ENCODE results near the gene NEU1. TPM values are rescaled to one million over a fixed set of nuclear protein-coding genes. Genes with fewer than 3 reads are reported as not detected.
"Not testable (repeated sequence)": the region's sequence is repeated elsewhere in the genome, so short reads cannot be mapped to it uniquely, and the experiment has no call there.

Gene NEU1
- total RNA-seq, 1 donor from 2014 or later = 31.9 TPM

DNA sequence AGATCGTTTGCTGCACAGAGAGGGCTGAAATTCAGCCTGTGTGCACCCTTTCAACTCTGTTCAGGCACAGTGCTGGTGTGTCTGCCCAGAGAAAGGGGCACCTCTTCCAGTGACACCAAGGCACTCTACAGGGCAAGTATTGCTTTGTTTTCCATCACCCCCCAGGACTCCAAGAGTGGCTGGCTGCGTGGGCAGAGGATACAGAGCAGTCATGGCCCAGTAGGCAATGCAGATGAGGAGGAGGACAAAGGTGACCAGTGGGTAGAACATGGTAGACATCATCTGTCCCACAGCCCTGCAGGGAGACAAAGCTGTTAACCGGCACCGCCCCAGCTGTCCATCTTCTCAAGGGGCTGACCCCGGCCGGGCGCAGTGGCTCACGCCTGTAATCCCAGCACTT lies 6.7 kb upstream of the NEU1 start:
- Mint-ChIP-seq H3K4me1 (ENCODE audit: unreplicated experiment) (peaks cover 4% of the 10 kb centered on the region), H3K27ac (ENCODE audit: unreplicated experiment) (no peak overlapping the region), H3K4me3 (ENCODE audit: unreplicated experiment) (no peak overlapping the region), H3K9me3 (ENCODE audit: unreplicated experiment) (no peaks in the 10 kb centered on the region), H3K36me3 (ENCODE audit: low read depth, unreplicated experiment) (peaks cover 3% of the 10 kb centered on the region), H3K27me3 (ENCODE audit: unreplicated experiment) (peaks cover 5% of the 10 kb centered on the region)
- TF ChIP-seq, protein P1, sequence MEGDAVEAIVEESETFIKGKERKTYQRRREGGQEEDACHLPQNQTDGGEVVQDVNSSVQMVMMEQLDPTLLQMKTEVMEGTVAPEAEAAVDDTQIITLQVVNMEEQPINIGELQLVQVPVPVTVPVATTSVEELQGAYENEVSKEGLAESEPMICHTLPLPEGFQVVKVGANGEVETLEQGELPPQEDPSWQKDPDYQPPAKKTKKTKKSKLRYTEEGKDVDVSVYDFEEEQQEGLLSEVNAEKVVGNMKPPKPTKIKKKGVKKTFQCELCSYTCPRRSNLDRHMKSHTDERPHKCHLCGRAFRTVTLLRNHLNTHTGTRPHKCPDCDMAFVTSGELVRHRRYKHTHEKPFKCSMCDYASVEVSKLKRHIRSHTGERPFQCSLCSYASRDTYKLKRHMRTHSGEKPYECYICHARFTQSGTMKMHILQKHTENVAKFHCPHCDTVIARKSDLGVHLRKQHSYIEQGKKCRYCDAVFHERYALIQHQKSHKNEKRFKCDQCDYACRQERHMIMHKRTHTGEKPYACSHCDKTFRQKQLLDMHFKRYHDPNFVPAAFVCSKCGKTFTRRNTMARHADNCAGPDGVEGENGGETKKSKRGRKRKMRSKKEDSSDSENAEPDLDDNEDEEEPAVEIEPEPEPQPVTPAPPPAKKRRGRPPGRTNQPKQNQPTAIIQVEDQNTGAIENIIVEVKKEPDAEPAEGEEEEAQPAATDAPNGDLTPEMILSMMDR (IDR thresholded peaks at IDR 0.05; ENCODE audit: unreplicated experiment) = no peak
- no peak for DNase-seq (ENCODE audit: low spot score)

DNA sequence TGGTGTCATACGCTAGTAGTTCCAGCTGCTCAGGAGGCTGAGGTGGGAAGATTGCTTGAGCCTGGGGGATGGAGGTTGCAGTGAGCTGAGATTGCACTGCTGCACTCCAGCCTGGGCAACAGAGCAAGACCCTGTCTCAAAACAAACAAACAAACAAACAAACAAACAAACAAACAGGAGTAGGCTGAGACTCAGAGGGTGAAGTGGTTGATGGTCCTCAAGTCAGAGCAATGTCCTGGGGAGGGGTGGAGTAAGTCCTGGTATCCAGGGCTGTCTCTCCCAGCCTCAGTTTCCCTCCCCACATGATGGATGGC lies 6.0 kb upstream of the NEU1 start:
- not testable (repeated sequence) for DNase-seq (ENCODE audit: low spot score); H3K4me1 Mint-ChIP-seq (ENCODE audit: unreplicated experiment); H3K36me3 Mint-ChIP-seq (ENCODE audit: low read depth, unreplicated experiment); H3K27me3 Mint-ChIP-seq (ENCODE audit: unreplicated experiment); H3K9me3 Mint-ChIP-seq (ENCODE audit: unreplicated experiment); H3K27ac Mint-ChIP-seq (ENCODE audit: unreplicated experiment); H3K4me3 Mint-ChIP-seq (ENCODE audit: unreplicated experiment)

DNA sequence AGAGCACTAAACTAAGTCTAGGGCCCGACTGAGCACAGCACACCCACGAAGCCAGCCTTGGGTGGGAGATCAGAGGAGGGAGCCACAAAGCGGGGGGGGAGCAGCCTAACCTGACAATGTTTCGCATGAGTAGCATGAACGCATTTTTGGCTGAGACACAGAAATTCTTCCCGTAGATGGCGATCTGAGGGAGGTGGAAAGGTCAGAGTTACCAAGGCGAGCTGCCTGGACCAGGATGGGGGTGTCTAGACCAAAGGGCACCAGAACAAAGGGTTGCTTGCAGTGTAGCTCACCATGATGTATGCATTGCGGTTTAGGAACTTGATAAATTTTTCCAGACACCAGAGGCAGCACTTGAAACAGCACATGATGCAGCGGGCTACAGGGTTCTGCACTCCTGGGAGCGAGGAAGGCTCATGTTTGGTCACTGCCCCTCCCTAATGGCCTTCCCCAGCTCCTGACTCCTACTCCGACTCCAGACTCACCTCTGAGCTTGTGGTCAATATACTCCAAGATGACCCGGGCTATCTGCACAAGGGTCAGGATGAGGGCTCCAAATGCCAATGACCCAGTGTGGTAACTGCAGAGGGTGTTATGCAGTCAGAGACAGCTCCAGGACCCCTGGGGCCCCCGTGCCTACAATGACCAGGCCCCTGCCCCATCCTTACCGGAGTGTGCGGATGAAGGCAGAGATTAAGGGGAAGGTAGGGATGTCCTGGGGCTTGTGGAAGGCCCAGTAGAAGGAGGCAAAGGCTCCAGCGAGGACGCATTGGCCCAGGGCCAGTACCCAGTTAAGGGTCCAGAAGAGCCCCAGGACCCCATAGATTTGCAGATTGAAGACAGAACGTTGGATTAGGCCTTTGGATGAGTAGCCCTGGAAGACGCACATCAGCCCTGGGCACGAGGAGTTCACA lies 2.8 kb upstream of the NEU1 start:
- DNase-seq (ENCODE audit: low spot score) = no peak
- no peak overlapping the region for H3K4me3 Mint-ChIP-seq (ENCODE audit: unreplicated experiment)
- H3K27me3 Mint-ChIP-seq (ENCODE audit: unreplicated experiment) = peaks cover 14% of the 10 kb centered on the region
- H3K4me1 Mint-ChIP-seq (ENCODE audit: unreplicated experiment) = peaks cover 3% of the 10 kb centered on the region
- TF ChIP-seq, protein P1 (IDR thresholded peaks at IDR 0.05; ENCODE audit: unreplicated experiment) = no peak
- no peaks in the 10 kb centered on the region for H3K36me3 Mint-ChIP-seq (ENCODE audit: low read depth, unreplicated experiment)
- peak overlapping the region; percentile 42 for H3K27ac Mint-ChIP-seq (ENCODE audit: unreplicated experiment)
- H3K9me3 Mint-ChIP-seq (ENCODE audit: unreplicated experiment) = no peaks in the 10 kb centered on the region

DNA sequence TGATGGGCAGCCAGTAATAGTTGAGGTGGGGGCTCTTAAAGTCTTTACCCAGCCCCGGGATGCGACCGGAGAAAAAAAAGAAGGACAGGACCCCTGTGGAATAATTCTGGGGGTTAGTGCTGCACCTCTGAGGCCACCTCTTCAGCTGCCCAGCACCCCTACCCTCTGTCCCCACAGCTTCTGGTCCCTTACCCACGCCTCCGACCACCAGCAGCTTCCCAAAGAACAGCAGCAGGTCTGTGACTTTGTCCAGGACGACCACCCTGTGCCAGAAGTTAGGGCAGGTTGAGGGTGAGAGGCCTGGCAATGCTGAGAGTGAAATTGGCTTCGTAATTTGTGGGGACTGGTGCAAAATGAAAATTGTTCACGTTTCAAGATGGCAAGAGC lies 2.2 kb upstream of the NEU1 start:
- Mint-ChIP-seq H3K4me3 (ENCODE audit: unreplicated experiment) (no peak overlapping the region), H3K27me3 (ENCODE audit: unreplicated experiment) (peaks cover 14% of the 10 kb centered on the region), H3K4me1 (ENCODE audit: unreplicated experiment) (peaks cover 3% of the 10 kb centered on the region), H3K36me3 (ENCODE audit: low read depth, unreplicated experiment) (no peaks in the 10 kb centered on the region), H3K9me3 (ENCODE audit: unreplicated experiment) (no peaks in the 10 kb centered on the region), H3K27ac (ENCODE audit: unreplicated experiment) (peak overlapping the region; percentile 42)
- no peak for DNase-seq (ENCODE audit: low spot score)
- TF ChIP-seq, protein P1 (IDR thresholded peaks at IDR 0.05; ENCODE audit: unreplicated experiment) = no peak

DNA sequence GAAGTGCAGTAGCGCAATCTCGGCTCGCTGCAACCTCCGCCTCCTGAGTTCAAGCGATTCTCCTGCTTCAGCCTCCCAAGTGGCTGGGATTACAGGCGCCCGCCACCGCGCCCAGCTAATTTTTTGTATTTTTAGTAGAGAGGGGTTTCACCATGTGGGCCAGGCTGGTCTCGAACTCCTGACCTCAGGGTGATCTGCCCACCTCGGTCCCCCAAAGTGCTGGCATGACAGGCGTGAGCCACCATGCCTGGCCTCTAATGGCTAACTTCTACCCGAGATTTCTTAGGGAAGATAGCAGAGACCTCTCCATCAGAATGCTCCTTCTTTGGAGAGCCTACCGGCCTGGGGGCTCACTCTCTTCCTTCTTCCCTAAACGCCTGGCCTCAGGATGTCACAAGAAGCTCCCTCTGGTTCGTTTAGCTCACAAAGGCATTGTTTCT lies 1.5 kb upstream of the NEU1 start:
- DNase-seq (ENCODE audit: low spot score); H3K36me3 Mint-ChIP-seq (ENCODE audit: low read depth, unreplicated experiment); H3K9me3 Mint-ChIP-seq (ENCODE audit: unreplicated experiment); H3K27ac Mint-ChIP-seq (ENCODE audit: unreplicated experiment); H3K4me1 Mint-ChIP-seq (ENCODE audit: unreplicated experiment): not testable (repeated sequence)
- Mint-ChIP-seq H3K4me3 (ENCODE audit: unreplicated experiment) (peak overlapping the region; percentile 95), H3K27me3 (ENCODE audit: unreplicated experiment) (peaks cover 14% of the 10 kb centered on the region)

DNA sequence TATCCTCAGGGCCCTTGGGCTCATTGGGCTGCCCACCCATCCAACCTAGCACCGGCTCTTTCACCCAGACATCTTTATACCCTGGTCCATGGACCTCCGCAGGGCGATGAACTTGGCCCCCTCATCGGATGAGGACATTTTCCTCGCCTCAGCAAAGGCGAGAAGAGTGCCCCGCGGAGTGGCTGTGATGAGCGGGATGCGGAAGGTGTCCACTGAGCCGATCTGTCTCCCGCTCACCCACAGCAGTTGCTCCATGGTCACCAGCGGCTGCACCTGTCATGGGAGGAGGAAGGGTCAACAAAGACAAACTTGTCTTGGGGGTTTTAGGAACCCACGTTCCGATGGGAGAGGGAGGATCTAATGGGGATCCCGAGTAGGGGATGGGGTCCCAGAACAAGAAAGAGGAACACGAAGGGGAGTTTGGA lies 690 bp downstream of the NEU1 start:
- DNase-seq (ENCODE audit: low spot score) = no peak
- Mint-ChIP-seq H3K27me3 (ENCODE audit: unreplicated experiment) (peaks cover 14% of the 10 kb centered on the region), H3K4me1 (ENCODE audit: unreplicated experiment) (peaks cover 3% of the 10 kb centered on the region), H3K9me3 (ENCODE audit: unreplicated experiment) (no peaks in the 10 kb centered on the region), H3K36me3 (ENCODE audit: low read depth, unreplicated experiment) (peaks cover 6% of the 10 kb centered on the region), H3K4me3 (ENCODE audit: unreplicated experiment) (peak overlapping the region; percentile 95), H3K27ac (ENCODE audit: unreplicated experiment) (peak overlapping the region; percentile 64)
- TF ChIP-seq, protein P1 (IDR thresholded peaks at IDR 0.05; ENCODE audit: unreplicated experiment) = no peak

All from endothelial cell (in vitro differentiated cells).